Liver (tissue), 9 donors: ENCODE measurements around the gene JPT1. TPM values are rescaled to one million over a fixed set of nuclear protein-coding genes. Genes with fewer than 3 reads are reported as not detected.

Experiments used
- DNase-seq: peaks from one replicate; pipeline ENCODE4 v3.0.0-alpha.2; 2017; ENCODE audit warnings: low spot score
- H3K27ac ChIP-seq, 2 donors: one replicate each; pipeline ENCODE4 v1.7.0; 2013; ENCODE audit warnings: inconsistent platforms in 2 of 2, low read length in 2 of 2, control low read depth in 1 of 2, low read depth in 1 of 2, mild to moderate bottlenecking in 1 of 2
- H3K27me3 ChIP-seq, 4 donors: one replicate each; pipeline versions ENCODE4 v1.6.1 to v1.7.0; 2013; ENCODE audit warnings: low read length in 3 of 4, inconsistent platforms in 1 of 4, mild to moderate bottlenecking in 1 of 4, moderate library complexity in 1 of 4; ENCODE audit not compliant: control insufficient read depth in 4 of 4, insufficient read depth in 4 of 4
- H3K36me3 ChIP-seq, 4 donors: one replicate each; pipeline versions ENCODE4 v1.6.1 to v1.7.0; 2013; ENCODE audit warnings: low read length in 3 of 4, mild to moderate bottlenecking in 3 of 4, low read depth in 1 of 4, moderate library complexity in 1 of 4; ENCODE audit not compliant: control insufficient read depth in 4 of 4, insufficient read depth in 3 of 4
- H3K4me1 ChIP-seq, 4 donors: one replicate each; pipeline versions ENCODE4 v1.6.1 to v1.7.0; 2013; ENCODE audit warnings: low read length in 3 of 4, mild to moderate bottlenecking in 3 of 4, moderate library complexity in 1 of 4; ENCODE audit not compliant: control insufficient read depth in 4 of 4, insufficient read depth in 4 of 4
- H3K4me3 ChIP-seq, 3 donors: one replicate each; pipeline versions ENCODE4 v1.6.1 to v1.7.0; 2013; ENCODE audit warnings: low read length in 3 of 3, control low read depth in 1 of 3, low read depth in 1 of 3, mild to moderate bottlenecking in 1 of 3
- H3K9ac ChIP-seq, 2 donors: one replicate each; pipeline ENCODE4 v1.7.0; 2013; ENCODE audit warnings: low read length in 2 of 2, mild to moderate bottlenecking in 2 of 2, moderate library complexity in 2 of 2, control low read depth in 1 of 2, low read depth in 1 of 2
- H3K9me3 ChIP-seq, 4 donors: one replicate each; pipeline versions ENCODE4 v1.6.1 to v1.7.0; 2013; ENCODE audit warnings: low read length in 3 of 4; ENCODE audit not compliant: control insufficient read depth in 4 of 4
- EGR1 ChIP-seq, 2 donors: IDR thresholded peaks; 2 replicates each; pipeline ENCODE4 v1.6.1; 2016 to 2018; ENCODE audit warnings: antibody characterized with exemption in 2 of 2, low read depth in 2 of 2
- FOXA1 ChIP-seq: IDR thresholded peaks from 2 replicates; pipeline ENCODE4 v1.6.1; 2016; ENCODE audit warnings: antibody characterized with exemption
- FOXA2 ChIP-seq: IDR thresholded peaks from 2 replicates; pipeline ENCODE4 v1.6.1; 2016; ENCODE audit warnings: antibody characterized with exemption
- HNF4A ChIP-seq, 2 donors: conservative IDR thresholded peaks; 2 replicates each; pipeline ENCODE4 v1.6.1; 2016; ENCODE audit warnings: antibody characterized with exemption in 2 of 2, mild to moderate bottlenecking in 2 of 2
- HNF4G ChIP-seq: IDR thresholded peaks from 2 replicates; pipeline ENCODE4 v1.6.1; 2016; ENCODE audit warnings: antibody characterized with exemption
- JUND ChIP-seq, 2 donors: IDR thresholded peaks; 2 replicates each; pipeline ENCODE4 v1.6.1; 2016; ENCODE audit warnings: antibody characterized with exemption in 2 of 2
- NR2F2 ChIP-seq: IDR thresholded peaks from 2 replicates; pipeline ENCODE4 v1.6.1; 2016; ENCODE audit warnings: antibody characterized with exemption
- RAD21 ChIP-seq, 2 donors: IDR thresholded peaks; 2 replicates each; pipeline ENCODE4 v1.6.1; 2016; ENCODE audit warnings: antibody characterized with exemption in 2 of 2, mild to moderate bottlenecking in 2 of 2
- RXRA ChIP-seq, 2 donors: IDR thresholded peaks; 2 replicates each; pipeline ENCODE4 v1.6.1; 2017 to 2018; ENCODE audit warnings: antibody characterized with exemption in 2 of 2, mild to moderate bottlenecking in 1 of 2
- SP1 ChIP-seq: IDR thresholded peaks from 2 replicates; pipeline ENCODE4 v1.6.1; 2018; ENCODE audit warnings: antibody characterized with exemption, mild to moderate bottlenecking
- TAF1 ChIP-seq: conservative IDR thresholded peaks from 2 replicates; pipeline ENCODE4 v1.6.1; 2016; ENCODE audit warnings: antibody characterized with exemption, mild to moderate bottlenecking
- YY1 ChIP-seq: IDR thresholded peaks from 2 replicates; pipeline ENCODE4 v1.6.1; 2016; ENCODE audit warnings: antibody characterized with exemption, mild to moderate bottlenecking
- WGBS: extraction: QIAGEN DNeasy Blood & Tissue Kit; methylation state at CpG from one replicate; pipeline ENCODE4 v1.1.7; 2013; 5-methylcytosine and 5-hydroxymethylcytosine counted together
- polyA plus RNA-seq, 2 donors: library from polyadenylated mRNA; stranded (reverse) in 1 of 2; unstranded in 1 of 2; fragments of 200-250 nt in 1 of 2; fragments of >200 nt in 1 of 2; fragmentation: Nextera tagmentation in 1 of 2; extraction: Ambion mirVana in 1 of 2; gene quantifications; one replicate each; pipeline versions ENCODE4 v1.2.1 to v1.2.3, GENCODE V29; 2013 to 2015
- total RNA-seq, 2 donors: library from RNA; depleted of rRNA; stranded (reverse); fragments of >200 nt; gene quantifications; one replicate each; pipeline ENCODE4 v1.2.3, GENCODE V29; 2014
- TF ChIP-seq, protein P1 (sequence below): IDR thresholded peaks from 2 replicates; pipeline ENCODE4 v1.6.1; 2016; ENCODE audit warnings: antibody characterized with exemption
- TF ChIP-seq, protein P2 (sequence below): IDR thresholded peaks from 2 replicates; pipeline ENCODE4 v1.6.1; 2016; ENCODE audit warnings: antibody characterized with exemption
- TF ChIP-seq, protein P3 (sequence below): IDR thresholded peaks from 2 replicates; pipeline ENCODE4 v1.6.1; 2016; ENCODE audit warnings: antibody characterized with exemption
- donor health status: healthy.
- donor health status: healthy.
- donor health status: healthy.
- donor health status: healthy.
- donor health status: healthy.

JPT1 gene
- total and polyA plus RNA-seq, 4 donors = 20.5 to 47.8 (median 43.9) TPM

DNA sequence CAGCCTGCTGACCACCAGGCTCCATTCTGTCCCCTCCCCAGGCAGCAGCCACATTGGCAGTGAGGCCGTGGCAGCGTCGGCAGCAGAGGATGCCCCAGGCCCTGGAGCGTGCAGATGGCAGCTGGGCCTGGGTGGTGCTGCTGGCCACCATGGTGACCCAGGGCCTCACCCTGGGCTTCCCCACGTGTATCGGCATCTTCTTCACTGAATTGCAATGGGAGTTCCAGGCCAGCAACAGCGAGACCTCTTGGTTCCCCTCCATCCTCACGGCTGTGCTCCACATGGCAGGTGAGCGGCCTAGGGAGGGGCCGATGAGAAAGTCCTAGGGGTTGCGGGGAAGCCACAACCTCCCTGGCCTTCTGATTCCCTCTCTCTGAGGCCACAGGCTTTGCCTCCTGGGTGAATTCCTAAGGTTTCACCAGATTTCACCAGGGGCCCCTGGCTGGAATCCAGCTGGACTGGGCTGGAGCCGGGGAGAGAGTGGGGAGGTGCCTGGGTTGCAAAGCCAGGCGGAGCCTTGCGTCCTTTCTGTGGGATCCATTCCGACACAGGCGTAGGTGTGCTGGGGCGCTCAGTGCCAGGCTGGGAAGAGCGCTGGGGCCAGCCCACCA, 60.7 kb downstream of the JPT1 start:
- peak; percentile 27 for DNase-seq
- H3K9ac ChIP-seq = no peak overlapping the region
- no peak overlapping the region for H3K4me3 ChIP-seq
- H3K9me3 ChIP-seq = no peaks in the 10 kb centered on the region
- 91% methylated on average over 18 of the region's 18 CpGs for WGBS
- no peak overlapping the region for H3K27ac ChIP-seq
- H3K4me1 ChIP-seq = peaks cover 14 to 26% (median 20%) of the 10 kb centered on the region in 4 donors
- TF ChIP-seq, protein P1, sequence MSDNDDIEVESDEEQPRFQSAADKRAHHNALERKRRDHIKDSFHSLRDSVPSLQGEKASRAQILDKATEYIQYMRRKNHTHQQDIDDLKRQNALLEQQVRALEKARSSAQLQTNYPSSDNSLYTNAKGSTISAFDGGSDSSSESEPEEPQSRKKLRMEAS = no peak
- no peak for TF ChIP-seq YY1
- TF ChIP-seq EGR1 (IDR thresholded peaks at IDR 0.05; ENCODE audit: low read depth in 2 of 2) = no peak
- TF ChIP-seq HNF4A (conservative IDR thresholded peaks at IDR 0.05) = no peak
- TF ChIP-seq TAF1 = no peak
- TF ChIP-seq FOXA2 = no peak
- TF ChIP-seq, protein P2, sequence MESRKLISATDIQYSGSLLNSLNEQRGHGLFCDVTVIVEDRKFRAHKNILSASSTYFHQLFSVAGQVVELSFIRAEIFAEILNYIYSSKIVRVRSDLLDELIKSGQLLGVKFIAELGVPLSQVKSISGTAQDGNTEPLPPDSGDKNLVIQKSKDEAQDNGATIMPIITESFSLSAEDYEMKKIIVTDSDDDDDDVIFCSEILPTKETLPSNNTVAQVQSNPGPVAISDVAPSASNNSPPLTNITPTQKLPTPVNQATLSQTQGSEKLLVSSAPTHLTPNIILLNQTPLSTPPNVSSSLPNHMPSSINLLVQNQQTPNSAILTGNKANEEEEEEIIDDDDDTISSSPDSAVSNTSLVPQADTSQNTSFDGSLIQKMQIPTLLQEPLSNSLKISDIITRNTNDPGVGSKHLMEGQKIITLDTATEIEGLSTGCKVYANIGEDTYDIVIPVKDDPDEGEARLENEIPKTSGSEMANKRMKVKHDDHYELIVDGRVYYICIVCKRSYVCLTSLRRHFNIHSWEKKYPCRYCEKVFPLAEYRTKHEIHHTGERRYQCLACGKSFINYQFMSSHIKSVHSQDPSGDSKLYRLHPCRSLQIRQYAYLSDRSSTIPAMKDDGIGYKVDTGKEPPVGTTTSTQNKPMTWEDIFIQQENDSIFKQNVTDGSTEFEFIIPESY = no peak
- TF ChIP-seq HNF4G = no peak
- TF ChIP-seq RAD21 (IDR thresholded peaks at IDR 0.05) = no peak
- no peaks in the 10 kb centered on the region for H3K27me3 ChIP-seq
- H3K36me3 ChIP-seq = no peaks in the 10 kb centered on the region

DNA sequence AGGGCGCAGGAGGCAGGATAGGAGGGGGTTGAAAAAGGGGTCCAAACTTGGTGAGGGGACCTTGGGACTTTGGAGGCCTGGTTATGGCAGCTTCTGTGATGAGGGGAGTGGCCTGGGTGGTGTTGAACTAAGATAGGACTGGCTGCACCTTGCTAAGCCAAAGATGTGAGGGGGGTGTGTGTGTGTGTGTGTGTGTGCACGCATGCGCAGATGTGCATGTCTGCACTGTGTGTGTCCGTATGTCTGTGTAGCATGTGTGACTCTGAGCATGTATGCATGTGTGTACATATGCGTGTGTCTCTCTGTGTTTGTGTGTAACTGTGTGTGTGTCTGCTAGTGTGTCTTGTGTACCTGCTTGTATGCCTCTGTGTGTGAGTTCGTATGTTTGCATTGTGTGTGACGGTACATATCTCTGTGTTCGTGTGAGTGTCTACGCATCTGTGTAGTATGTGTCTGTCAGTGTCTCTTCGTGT, 62.4 kb downstream of the JPT1 start:
- Histone ChIP-seq H3K9ac (no peak overlapping the region), H3K4me1 (peaks cover 18 to 31% (median 27%) of the 10 kb centered on the region in 4 donors), H3K36me3 (no peaks in the 10 kb centered on the region), H3K27me3 (no peaks in the 10 kb centered on the region), H3K4me3 (no peak overlapping the region), H3K9me3 (no peaks in the 10 kb centered on the region), H3K27ac (no peak overlapping the region)
- WGBS = 80% methylated on average over 10 of the region's 10 CpGs
- TF ChIP-seq YY1 (no peak), HNF4G (no peak), EGR1 (IDR thresholded peaks at IDR 0.05; ENCODE audit: low read depth in 2 of 2) (no peak), RAD21 (IDR thresholded peaks at IDR 0.05) (no peak), NR2F2 (no peak), JUND (IDR thresholded peaks at IDR 0.05) (no peak), RXRA (IDR thresholded peaks at IDR 0.05) (no peak), FOXA1 (no peak), SP1 (no peak), FOXA2 (no peak), TAF1 (no peak)
- TF ChIP-seq, protein P1 = no peak
- TF ChIP-seq, protein P2 = no peak
- TF ChIP-seq, protein P3, sequence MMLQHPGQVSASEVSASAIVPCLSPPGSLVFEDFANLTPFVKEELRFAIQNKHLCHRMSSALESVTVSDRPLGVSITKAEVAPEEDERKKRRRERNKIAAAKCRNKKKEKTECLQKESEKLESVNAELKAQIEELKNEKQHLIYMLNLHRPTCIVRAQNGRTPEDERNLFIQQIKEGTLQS = no peak
- DNase-seq = no peak
